ENCODE measurements around the gene OTULIN.

OTULIN gene

GRCh38 chr5:14744296-14745187 lies 80.0 kb downstream of the OTULIN start:
- DNase-seq = no peak

GRCh38 chr5:14745188-14745563 lies 80.7 kb downstream of the OTULIN start:
- no peak for DNase-seq

- no peak for DNase-seq
Observed at GRCh38 chr5:14745753-14746152, 81.2 kb downstream of the OTULIN start.

GRCh38 chr5:14748180-14748900 lies 83.8 kb downstream of the OTULIN start:
- DNase-seq = no peak

Measured in T-helper 9 cell (primary cell).